NCI-H526 (cell line): ENCODE data around the gene CDC14A.

Experiments
- DNase-seq, 2 experiments: peaks; one replicate each; lab custom pipeline; 2025; lab: John Stamatoyannopoulos, UW

CDC14A gene

GRCh38 chr1:100538913-100539835 lies 186.9 kb downstream of the CDC14A start:
- DNase-seq, result peak; percentile 28 to 69

- peak in 1 of 2 experiments; percentile 68 for DNase-seq
Measured at GRCh38 chr1:100539836-100540536, 187.7 kb downstream of the CDC14A start.

- no peak for DNase-seq
Measured at GRCh38 chr1:100542285-100542684, 190.0 kb downstream of the CDC14A start.

- DNase-seq, result peak in 1 of 2 experiments; percentile 47
Measured at GRCh38 chr1:100543640-100544039, 191.3 kb downstream of the CDC14A start.

- no peak for DNase-seq
Measured at GRCh38 chr1:100544791-100545190, 192.5 kb downstream of the CDC14A start.

- DNase-seq, result no peak
Measured at GRCh38 chr1:100545855-100546254, 193.5 kb downstream of the CDC14A start.

- no peak for DNase-seq
Measured at GRCh38 chr1:100552031-100552430, 199.7 kb downstream of the CDC14A start.

GRCh38 chr1:100552922-100553321 lies 200.6 kb downstream of the CDC14A start:
- no peak for DNase-seq

- no peak for DNase-seq
Measured at GRCh38 chr1:100556181-100556580, 203.9 kb downstream of the CDC14A start.

- DNase-seq, result no peak
Measured at GRCh38 chr1:100556925-100557605, 204.8 kb downstream of the CDC14A start.

- no peak for DNase-seq
Measured at GRCh38 chr1:100557606-100557953, 205.3 kb downstream of the CDC14A start.

GRCh38 chr1:100565533-100565932 lies 213.2 kb downstream of the CDC14A start:
- no peak for DNase-seq

GRCh38 chr1:100565937-100566699 lies 213.8 kb downstream of the CDC14A start:
- no peak for DNase-seq

GRCh38 chr1:100567062-100567461 lies 214.8 kb downstream of the CDC14A start:
- DNase-seq, result no peak
